SK-N-SH (cell line): ENCODE data around the gene PRKCB. TPM values are rescaled to one million over a fixed set of nuclear protein-coding genes. Genes with fewer than 3 reads are reported as not detected.

Experiments
- CTCF ChIA-PET: fragments of 300-600, 350-600 bp; formaldehyde crosslinking; extraction: SDS; loops from one replicate; lab custom pipeline; 2021; lab: Yijun Ruan, JAX
- POLR2A ChIA-PET: fragments of 350-600 bp; sonication (Branson Sonifier 250); formaldehyde crosslinking; extraction: SDS; loops from one replicate; lab custom pipeline; 2020; ENCODE audit warnings: antibody characterized with exemption, inconsistent platforms; lab: Yijun Ruan, JAX
- DNase-seq: peaks from one replicate; pipeline ENCODE4 v3.0.0; 2012
- H2AFZ ChIP-seq: fragments of 200-600 bp; sonication (generic); 2 replicates; pipeline ENCODE4 v1.8.1; 2016; ENCODE audit warnings: antibody characterized with exemption, mild to moderate bottlenecking, low read depth
- H3F3A ChIP-seq: fragments of 200-600 bp; sonication (generic); replicated peaks from 2 replicates; pipeline ENCODE3; 2016; ENCODE audit warnings: antibody characterized with exemption, mild to moderate bottlenecking; ENCODE audit not compliant: insufficient read depth
- H3K27ac ChIP-seq, 2 experiments: fragments of 200-500 bp in 1 of 2; fragments of 200-600 bp in 1 of 2; sonication (Bioruptor generic) in 1 of 2; sonication (generic), shearing (Covaris generic) in 1 of 2; 2 replicates each; pipeline versions ENCODE4 v1.5.1 to v1.6.1; 2014 to 2016; ENCODE audit warnings: low read depth in 2 of 2, inconsistent platforms in 1 of 2, low read length in 1 of 2, mild to moderate bottlenecking in 1 of 2, mixed read lengths in 1 of 2
- H3K27me3 ChIP-seq: fragments of 200-600 bp; sonication (generic), shearing (Covaris generic); 2 replicates; pipeline ENCODE4 v1.6.1; 2016; ENCODE audit warnings: mixed run types; ENCODE audit not compliant: insufficient read depth
- H3K36me3 ChIP-seq, 2 experiments: fragments of 200-500 bp in 1 of 2; fragments of 200-600 bp in 1 of 2; sonication (Bioruptor generic) in 1 of 2; sonication (generic) in 1 of 2; replicated peaks in 1 of 2; 2 replicates each; pipeline versions ENCODE3 to v1.5.1; 2014 to 2016; ENCODE audit warnings: low read length in 1 of 2, mild to moderate bottlenecking in 1 of 2; ENCODE audit not compliant: insufficient read depth in 2 of 2, control insufficient read depth in 1 of 2
- H3K4me1 ChIP-seq, 2 experiments: fragments of 200-500 bp in 1 of 2; fragments of 200-600 bp in 1 of 2; sonication (Bioruptor generic) in 1 of 2; sonication (generic), shearing (Covaris generic) in 1 of 2; 2 replicates each; pipeline versions ENCODE4 v1.5.1 to v1.6.1; 2014 to 2016; ENCODE audit warnings: low read depth in 1 of 2, low read length in 1 of 2, mixed run types in 1 of 2; ENCODE audit not compliant: insufficient read depth in 2 of 2, control insufficient read depth in 1 of 2
- H3K4me2 ChIP-seq: fragments of 200-600 bp; sonication (generic), shearing (Covaris generic); 2 replicates; pipeline ENCODE4 v1.6.1; 2017; ENCODE audit warnings: mixed run types
- H3K4me3 ChIP-seq, 2 experiments: fragments of 200-500 bp in 1 of 2; fragments of 200-600 bp in 1 of 2; sonication (Bioruptor generic) in 1 of 2; sonication (generic), shearing (Covaris generic) in 1 of 2; 2 replicates each; pipeline versions ENCODE4 v1.5.1 to v1.8.1; 2014 to 2016; ENCODE audit warnings: low read depth in 2 of 2, inconsistent platforms in 1 of 2, low read length in 1 of 2, mild to moderate bottlenecking in 1 of 2, mixed read lengths in 1 of 2, moderate library complexity in 1 of 2
- H3K79me2 ChIP-seq: fragments of 200-600 bp; sonication (generic); 2 replicates; pipeline ENCODE4 v1.8.1; 2017; ENCODE audit warnings: mild to moderate bottlenecking; ENCODE audit not compliant: insufficient read depth
- H3K9ac ChIP-seq: fragments of 200-600 bp; sonication (generic); 2 replicates; pipeline ENCODE4 v1.6.1; 2017; ENCODE audit warnings: mixed run types
- H3K9me2 ChIP-seq: fragments of 200-600 bp; sonication (generic); 2 replicates; pipeline ENCODE4 v1.6.1; 2017; ENCODE audit warnings: mixed run types
- H3K9me3 ChIP-seq: fragments of 200-600 bp; sonication (generic); 2 replicates; pipeline ENCODE4 v1.6.1; 2017; ENCODE audit warnings: mixed run types, mild to moderate bottlenecking, moderate library complexity
- H4K20me1 ChIP-seq: fragments of 200-600 bp; sonication (generic); 2 replicates; pipeline ENCODE4 v1.6.1; 2017; ENCODE audit warnings: mild to moderate bottlenecking, mixed run types; ENCODE audit not compliant: insufficient read depth
- CHD2 ChIP-seq: fragments of 150-350 bp; IDR thresholded peaks from 2 replicates; pipeline ENCODE4 v1.6.1; 2018; ENCODE audit warnings: low read length; ENCODE audit not compliant: partially characterized antibody
- CTCF ChIP-seq: fragments of 200-600 bp; sonication (generic); IDR thresholded peaks from 2 replicates; pipeline ENCODE4 v1.6.1; 2017; ENCODE audit warnings: antibody characterized with exemption, mild to moderate bottlenecking, moderate library complexity
- EP300 ChIP-seq, 2 experiments: IDR thresholded peaks; 2 replicates each; pipeline versions ENCODE4 v1.4.0 to v1.6.1; 2012; ENCODE audit warnings: borderline replicate concordance in 1 of 2, low read depth in 1 of 2, low read length in 1 of 2
- MEF2A ChIP-seq: IDR thresholded peaks from 2 replicates; pipeline ENCODE4 v1.4.0; 2012; ENCODE audit warnings: low read depth, borderline replicate concordance
- NRF1 ChIP-seq: IDR thresholded peaks from 2 replicates; pipeline ENCODE4 v1.6.1; 2012; ENCODE audit warnings: low read depth, mild to moderate bottlenecking, low read length
- POLR2AphosphoS5 ChIP-seq: IDR thresholded peaks from 2 replicates; pipeline ENCODE4 v1.6.1; 2012; ENCODE audit warnings: low read depth, low read length
- RAD21 ChIP-seq: IDR thresholded peaks from 2 replicates; pipeline ENCODE4 v1.6.1; 2012; ENCODE audit warnings: mild to moderate bottlenecking, low read length
- RXRA ChIP-seq: IDR thresholded peaks from 2 replicates; pipeline ENCODE4 v1.4.0; 2012; ENCODE audit warnings: low read depth, mild to moderate bottlenecking, borderline replicate concordance
- SIN3A ChIP-seq: IDR thresholded peaks from 2 replicates; pipeline ENCODE4 v1.6.1; 2012; ENCODE audit warnings: low read depth, mild to moderate bottlenecking, low read length, moderate library complexity, borderline replicate concordance
- SMC3 ChIP-seq: IDR thresholded peaks from 2 replicates; pipeline ENCODE4 v1.6.1; 2012; ENCODE audit warnings: low read depth, low read length, improper control_type of control experiment
- TCF12 ChIP-seq: IDR thresholded peaks from 2 replicates; pipeline ENCODE4 v1.4.0; 2012
- TEAD4 ChIP-seq: IDR thresholded peaks from 2 replicates; pipeline ENCODE4 v1.4.0; 2012; ENCODE audit warnings: mild to moderate bottlenecking, borderline replicate concordance; ENCODE audit not compliant: insufficient read depth
- YY1 ChIP-seq: IDR thresholded peaks from 2 replicates; pipeline ENCODE4 v1.4.0; 2012; ENCODE audit warnings: low read depth, mild to moderate bottlenecking
- WGBS: methylation state at CpG from one replicate; pipeline ENCODE4 v1.1.6; 2017; ENCODE audit warnings: low lambda C conversion rate; 5-methylcytosine and 5-hydroxymethylcytosine counted together
- polyA plus RNA-seq, 3 experiments: library from polyadenylated mRNA; depleted of rRNA; stranded (reverse); fragments of >200 nt; gene quantifications; 2 replicates each; pipeline ENCODE4 v1.2.3, GENCODE V29; 2012
- TF ChIP-seq, protein P1 (sequence below): fragments of 150-350 bp; IDR thresholded peaks from 2 replicates; pipeline ENCODE4 v1.6.1; 2016; ENCODE audit warnings: mild to moderate bottlenecking, low read depth, low read length
- TF ChIP-seq, protein P2 (sequence below): IDR thresholded peaks from 2 replicates; pipeline ENCODE4 v1.6.1; 2012; ENCODE audit warnings: mild to moderate bottlenecking, low read depth, low read length, moderate library complexity
- TF ChIP-seq, protein P3 (sequence below): IDR thresholded peaks from 2 replicates; pipeline ENCODE4 v1.4.0; 2012; ENCODE audit warnings: low read depth, borderline replicate concordance
- TF ChIP-seq, protein P4 (sequence below): IDR thresholded peaks from 2 replicates; pipeline ENCODE4 v1.4.0; 2012; ENCODE audit warnings: low read depth, borderline replicate concordance

PRKCB gene
- polyA plus RNA-seq, 1 of the 3 experiments (the other 2 are of a cell fraction), result 0.12 TPM

DNA sequence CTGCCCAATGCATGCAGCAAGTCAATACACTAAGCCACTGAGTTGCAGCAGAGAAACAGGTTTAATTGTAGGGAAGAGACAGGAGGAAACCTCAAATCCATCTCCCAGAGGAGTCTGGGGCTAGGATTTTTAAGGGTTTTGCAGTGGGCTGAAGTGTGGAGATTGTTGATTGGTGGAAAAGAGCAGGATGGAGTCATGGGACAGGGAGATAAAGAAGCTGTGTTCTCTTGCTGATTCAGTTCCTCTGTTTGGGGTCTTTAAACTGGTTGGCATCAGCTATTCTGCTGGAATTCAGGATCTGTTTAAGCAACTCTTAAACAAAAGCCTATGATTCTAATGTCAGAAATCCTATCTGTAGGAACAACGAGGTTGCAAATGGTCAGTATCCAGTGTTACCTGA, 239.5 kb downstream of the PRKCB start:
- TF ChIP-seq SMC3 (no peak), RAD21 (no peak), RXRA (no peak), NRF1 (no peak), CTCF (no peak), TCF12 (no peak), EP300 (IDR thresholded peaks at IDR 0.05; ENCODE audit: borderline replicate concordance in 1 of 2, low read depth in 1 of 2, low read length in 1 of 2) (no peak), SIN3A (no peak), TEAD4 (no peak), YY1 (no peak), POLR2AphosphoS5 (no peak), CHD2 (no peak), MEF2A (no peak)
- TF ChIP-seq, protein P1, sequence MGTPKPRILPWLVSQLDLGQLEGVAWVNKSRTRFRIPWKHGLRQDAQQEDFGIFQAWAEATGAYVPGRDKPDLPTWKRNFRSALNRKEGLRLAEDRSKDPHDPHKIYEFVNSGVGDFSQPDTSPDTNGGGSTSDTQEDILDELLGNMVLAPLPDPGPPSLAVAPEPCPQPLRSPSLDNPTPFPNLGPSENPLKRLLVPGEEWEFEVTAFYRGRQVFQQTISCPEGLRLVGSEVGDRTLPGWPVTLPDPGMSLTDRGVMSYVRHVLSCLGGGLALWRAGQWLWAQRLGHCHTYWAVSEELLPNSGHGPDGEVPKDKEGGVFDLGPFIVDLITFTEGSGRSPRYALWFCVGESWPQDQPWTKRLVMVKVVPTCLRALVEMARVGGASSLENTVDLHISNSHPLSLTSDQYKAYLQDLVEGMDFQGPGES, result no peak
- TF ChIP-seq, protein P2, sequence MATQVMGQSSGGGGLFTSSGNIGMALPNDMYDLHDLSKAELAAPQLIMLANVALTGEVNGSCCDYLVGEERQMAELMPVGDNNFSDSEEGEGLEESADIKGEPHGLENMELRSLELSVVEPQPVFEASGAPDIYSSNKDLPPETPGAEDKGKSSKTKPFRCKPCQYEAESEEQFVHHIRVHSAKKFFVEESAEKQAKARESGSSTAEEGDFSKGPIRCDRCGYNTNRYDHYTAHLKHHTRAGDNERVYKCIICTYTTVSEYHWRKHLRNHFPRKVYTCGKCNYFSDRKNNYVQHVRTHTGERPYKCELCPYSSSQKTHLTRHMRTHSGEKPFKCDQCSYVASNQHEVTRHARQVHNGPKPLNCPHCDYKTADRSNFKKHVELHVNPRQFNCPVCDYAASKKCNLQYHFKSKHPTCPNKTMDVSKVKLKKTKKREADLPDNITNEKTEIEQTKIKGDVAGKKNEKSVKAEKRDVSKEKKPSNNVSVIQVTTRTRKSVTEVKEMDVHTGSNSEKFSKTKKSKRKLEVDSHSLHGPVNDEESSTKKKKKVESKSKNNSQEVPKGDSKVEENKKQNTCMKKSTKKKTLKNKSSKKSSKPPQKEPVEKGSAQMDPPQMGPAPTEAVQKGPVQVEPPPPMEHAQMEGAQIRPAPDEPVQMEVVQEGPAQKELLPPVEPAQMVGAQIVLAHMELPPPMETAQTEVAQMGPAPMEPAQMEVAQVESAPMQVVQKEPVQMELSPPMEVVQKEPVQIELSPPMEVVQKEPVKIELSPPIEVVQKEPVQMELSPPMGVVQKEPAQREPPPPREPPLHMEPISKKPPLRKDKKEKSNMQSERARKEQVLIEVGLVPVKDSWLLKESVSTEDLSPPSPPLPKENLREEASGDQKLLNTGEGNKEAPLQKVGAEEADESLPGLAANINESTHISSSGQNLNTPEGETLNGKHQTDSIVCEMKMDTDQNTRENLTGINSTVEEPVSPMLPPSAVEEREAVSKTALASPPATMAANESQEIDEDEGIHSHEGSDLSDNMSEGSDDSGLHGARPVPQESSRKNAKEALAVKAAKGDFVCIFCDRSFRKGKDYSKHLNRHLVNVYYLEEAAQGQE, result no peak
- TF ChIP-seq, protein P3, sequence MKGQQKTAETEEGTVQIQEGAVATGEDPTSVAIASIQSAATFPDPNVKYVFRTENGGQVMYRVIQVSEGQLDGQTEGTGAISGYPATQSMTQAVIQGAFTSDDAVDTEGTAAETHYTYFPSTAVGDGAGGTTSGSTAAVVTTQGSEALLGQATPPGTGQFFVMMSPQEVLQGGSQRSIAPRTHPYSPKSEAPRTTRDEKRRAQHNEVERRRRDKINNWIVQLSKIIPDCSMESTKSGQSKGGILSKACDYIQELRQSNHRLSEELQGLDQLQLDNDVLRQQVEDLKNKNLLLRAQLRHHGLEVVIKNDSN, result no peak
- TF ChIP-seq, protein P4, sequence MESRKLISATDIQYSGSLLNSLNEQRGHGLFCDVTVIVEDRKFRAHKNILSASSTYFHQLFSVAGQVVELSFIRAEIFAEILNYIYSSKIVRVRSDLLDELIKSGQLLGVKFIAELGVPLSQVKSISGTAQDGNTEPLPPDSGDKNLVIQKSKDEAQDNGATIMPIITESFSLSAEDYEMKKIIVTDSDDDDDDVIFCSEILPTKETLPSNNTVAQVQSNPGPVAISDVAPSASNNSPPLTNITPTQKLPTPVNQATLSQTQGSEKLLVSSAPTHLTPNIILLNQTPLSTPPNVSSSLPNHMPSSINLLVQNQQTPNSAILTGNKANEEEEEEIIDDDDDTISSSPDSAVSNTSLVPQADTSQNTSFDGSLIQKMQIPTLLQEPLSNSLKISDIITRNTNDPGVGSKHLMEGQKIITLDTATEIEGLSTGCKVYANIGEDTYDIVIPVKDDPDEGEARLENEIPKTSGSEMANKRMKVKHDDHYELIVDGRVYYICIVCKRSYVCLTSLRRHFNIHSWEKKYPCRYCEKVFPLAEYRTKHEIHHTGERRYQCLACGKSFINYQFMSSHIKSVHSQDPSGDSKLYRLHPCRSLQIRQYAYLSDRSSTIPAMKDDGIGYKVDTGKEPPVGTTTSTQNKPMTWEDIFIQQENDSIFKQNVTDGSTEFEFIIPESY, result no peak

More for the DNA sequence above, 239.5 kb downstream of the PRKCB start:
- no peak for DNase-seq
- no peaks in the 10 kb centered on the region for H3K79me2 ChIP-seq
- H3F3A ChIP-seq, result no peaks in the 10 kb centered on the region
- no peak overlapping the region for H3K27ac ChIP-seq
- H4K20me1 ChIP-seq, result no peaks in the 10 kb centered on the region
- H3K9me2 ChIP-seq, result no peaks in the 10 kb centered on the region
- H2AFZ ChIP-seq, result no peak overlapping the region
- ChIA-PET POLR2A (no interaction called here), CTCF (no interaction called here)
- H3K9me3 ChIP-seq, result no peaks in the 10 kb centered on the region
- no peaks in the 10 kb centered on the region for H3K27me3 ChIP-seq
- no peak overlapping the region for H3K4me3 ChIP-seq
- H3K4me1 ChIP-seq, result peaks cover 0 to 6% of the 10 kb centered on the region in 2 experiments; a peak in 2 of 4 replicates
- H3K9ac ChIP-seq, result no peak overlapping the region
- WGBS, result 17% methylated on average over 1 of the region's 1 CpG
- no peak overlapping the region for H3K4me2 ChIP-seq
- H3K36me3 ChIP-seq, result no peaks in the 10 kb centered on the region
